Common myeloid progenitor, CD34-positive (primary cell): Measurements from ENCODE around the gene UNCX.

Source experiments
- CTCF ChIA-PET: fragments of 350-600 bp; sonication (Branson Sonifier 250); formaldehyde crosslinking; loops from one replicate; lab custom pipeline; 2021; ENCODE audit warnings: antibody characterized with exemption; lab: Charles Lee
- POLR2A ChIA-PET: fragments of 350-600 bp; sonication (Branson Sonifier 250); formaldehyde crosslinking; loops from one replicate; lab custom pipeline; 2021; ENCODE audit warnings: antibody characterized with exemption; lab: Charles Lee
- DNase-seq, 3 donors: peaks; one replicate each; pipeline versions ENCODE4 v3.0.0 to v3.0.0-alpha.2; 2013
- H3K27ac ChIP-seq, 2 experiments: 1 replicate in 1 of 2; 2 replicates in 1 of 2; pipeline ENCODE4 v1.7.0; 2013; ENCODE audit warnings: inconsistent platforms in 2 of 2, low read length in 2 of 2, mild to moderate bottlenecking in 2 of 2, low read depth in 1 of 2, moderate library complexity in 1 of 2; ENCODE audit not compliant: severe bottlenecking in 2 of 2, insufficient read depth in 1 of 2, poor library complexity in 1 of 2
- H3K27me3 ChIP-seq, 5 experiments: replicated peaks in 2 of 5; 1 replicate in 3 of 5; 2 replicates in 2 of 5; pipeline versions ENCODE4 v1.6.1 to v1.7.0; 2013; ENCODE audit warnings: low read length in 4 of 5, mild to moderate bottlenecking in 2 of 5, moderate library complexity in 2 of 5, inconsistent platforms in 1 of 5; ENCODE audit not compliant: insufficient read depth in 5 of 5, control insufficient read depth in 4 of 5
- H3K36me3 ChIP-seq, 4 experiments: 1 replicate in 2 of 4; 2 replicates in 2 of 4; pipeline versions ENCODE4 v1.6.1 to v1.7.0; 2013; ENCODE audit warnings: low read length in 3 of 4, control low read depth in 1 of 4, mild to moderate bottlenecking in 1 of 4; ENCODE audit not compliant: control insufficient read depth in 4 of 4, insufficient read depth in 4 of 4
- H3K4me1 ChIP-seq, 4 experiments: 1 replicate in 3 of 4; 2 replicates in 1 of 4; pipeline versions ENCODE4 v1.6.1 to v1.7.1; 2013; ENCODE audit warnings: low read length in 3 of 4, mild to moderate bottlenecking in 3 of 4, control low read depth in 1 of 4, inconsistent platforms in 1 of 4, moderate library complexity in 1 of 4; ENCODE audit not compliant: control insufficient read depth in 4 of 4, insufficient read depth in 4 of 4; ENCODE audit errors: control extremely low read depth in 1 of 4
- H3K4me3 ChIP-seq, 7 experiments: 1 replicate in 4 of 7; 2 replicates in 3 of 7; pipeline versions ENCODE4 v1.5.1 to v1.7.0; 2013; ENCODE audit warnings: mild to moderate bottlenecking in 7 of 7, low read length in 6 of 7, moderate library complexity in 6 of 7, inconsistent platforms in 2 of 7, low read depth in 2 of 7, control low read depth in 1 of 7; ENCODE audit not compliant: insufficient read depth in 4 of 7, control insufficient read depth in 1 of 7; ENCODE audit errors: extremely low read depth in 1 of 7
- H3K9me3 ChIP-seq, 5 experiments: 1 replicate in 4 of 5; 2 replicates in 1 of 5; pipeline versions ENCODE4 v1.6.1 to v1.7.1; 2013; ENCODE audit warnings: low read length in 4 of 5, mild to moderate bottlenecking in 2 of 5, inconsistent platforms in 1 of 5, low read depth in 1 of 5, moderate library complexity in 1 of 5; ENCODE audit not compliant: control insufficient read depth in 4 of 5, insufficient read depth in 2 of 5; ENCODE audit errors: control extremely low read depth in 1 of 5
- WGBS: methylation state at CpG from one replicate; pipeline ENCODE4 v1.1.5; 2013; ENCODE audit not compliant: insufficient coverage; 5-methylcytosine and 5-hydroxymethylcytosine counted together

Gene UNCX

DNA sequence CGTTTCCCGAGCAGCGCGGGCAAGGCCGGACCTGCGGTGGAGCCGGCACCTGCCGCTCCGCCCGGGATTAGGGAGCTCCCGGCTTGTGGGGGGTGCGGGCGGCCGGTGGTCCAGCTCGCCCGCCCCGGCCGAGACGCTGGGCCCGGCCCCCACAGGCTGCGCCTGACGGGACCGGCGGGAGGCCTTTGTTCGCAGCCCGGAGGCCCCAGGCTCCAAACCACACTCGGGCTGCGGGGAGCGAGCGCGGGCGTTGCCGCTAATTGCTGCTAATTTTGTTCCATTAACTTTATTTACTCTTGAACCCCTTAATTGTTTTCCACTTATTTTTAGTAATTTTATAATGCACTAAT is 9.6 kb downstream of the UNCX start:
- POLR2A ChIA-PET = no interaction called here
- WGBS = 3% methylated on average over 27 of the region's 33 CpGs

GRCh38 chr7:1242606-1243289 is 10.1 kb downstream of the UNCX start:
- H3K4me1 ChIP-seq = peaks cover 0 to 5% (median 0%) of the 10 kb centered on the region in 4 experiments
- whole genome bisulfite sequencing = 6% methylated on average over 46 of the region's 53 CpGs
- peaks cover 0 to 3% (median 0%) of the 10 kb centered on the region in 5 experiments for H3K9me3 ChIP-seq
- H3K27me3 ChIP-seq = peaks cover 4 to 100% (median 52%) of the 10 kb centered on the region in 5 experiments
- CTCF ChIA-PET = interaction anchor here (1.2 to 5.1 kb wide), 2 partner anchors 18 kb away, joined by 4 to 29 read pairs; no protein-coding TSS in a partner anchor
- no peak for DNase-seq
- H3K36me3 ChIP-seq = no peaks in the 10 kb centered on the region
- H3K27ac ChIP-seq = no peak overlapping the region
- no peak overlapping the region for H3K4me3 ChIP-seq
- POLR2A ChIA-PET = no interaction called here

More for the DNA sequence above, 9.6 kb downstream of the UNCX start:
- no peak overlapping the region for H3K4me3 ChIP-seq
- peaks cover 4 to 100% (median 53%) of the 10 kb centered on the region in 5 experiments for H3K27me3 ChIP-seq
- no peaks in the 10 kb centered on the region for H3K36me3 ChIP-seq
- peaks cover 0 to 3% (median 0%) of the 10 kb centered on the region in 5 experiments for H3K9me3 ChIP-seq
- no peak for DNase-seq
- H3K4me1 ChIP-seq = peaks cover 0 to 2% (median 0%) of the 10 kb centered on the region in 4 experiments
- CTCF ChIA-PET = interaction anchor here (0.9 to 5.1 kb wide), 2 partner anchors 18 to 22 kb away, joined by 3 to 29 read pairs; no protein-coding TSS in a partner anchor
- H3K27ac ChIP-seq = no peak overlapping the region

DNA sequence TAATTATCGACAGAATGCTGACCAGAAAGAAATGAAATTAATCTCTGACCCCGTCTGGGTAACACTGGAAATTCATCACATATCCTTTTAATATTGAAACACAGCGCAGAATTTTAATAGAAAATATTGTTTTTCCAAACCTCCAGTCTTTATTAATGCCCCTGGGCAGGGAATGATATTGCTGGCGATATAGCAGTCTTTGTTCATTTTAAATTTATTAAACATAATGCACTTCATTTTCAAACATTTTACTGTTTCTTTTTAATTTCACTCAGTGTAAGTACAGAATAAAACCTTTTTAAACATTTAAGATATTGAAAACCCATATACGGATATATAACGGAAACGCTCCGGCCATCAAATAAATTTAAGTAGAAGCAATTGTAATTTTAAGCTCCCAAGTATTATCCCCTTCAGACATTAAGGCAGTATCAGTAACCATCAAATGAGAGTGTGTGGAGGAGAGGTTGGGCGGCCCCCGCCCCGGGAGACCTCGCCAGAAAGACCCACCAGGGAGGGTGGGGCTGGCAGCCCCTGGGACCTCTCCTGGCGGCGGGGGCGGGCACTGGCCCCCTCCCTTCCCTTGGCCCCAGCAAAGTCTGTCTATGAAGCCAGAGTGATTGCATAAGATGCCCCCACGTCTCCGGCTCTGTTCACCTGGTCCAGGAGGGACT is 10.8 kb downstream of the UNCX start:
- Histone ChIP-seq H3K27ac (no peak overlapping the region), H3K4me1 (peaks cover 0 to 8% (median 0%) of the 10 kb centered on the region in 4 experiments), H3K27me3 (peaks cover 4 to 100% (median 56%) of the 10 kb centered on the region in 5 experiments), H3K9me3 (peaks cover 0 to 3% (median 0%) of the 10 kb centered on the region in 5 experiments), H3K4me3 (no peak overlapping the region), H3K36me3 (no peaks in the 10 kb centered on the region)
- POLR2A ChIA-PET = no interaction called here
- CTCF ChIA-PET = interaction anchor here (1.2 kb wide), 1 partner anchor 19 kb away, joined by 4 read pairs; no protein-coding TSS in a partner anchor
- WGBS = 9% methylated on average over 7 of the region's 17 CpGs
- no peak for DNase-seq

GRCh38 chr7:1243964-1244416 is 11.3 kb downstream of the UNCX start:
- POLR2A ChIA-PET = no interaction called here
- H3K27ac ChIP-seq = no peak overlapping the region
- peaks cover 0 to 3% (median 0%) of the 10 kb centered on the region in 5 experiments for H3K9me3 ChIP-seq
- no peak overlapping the region for H3K4me3 ChIP-seq
- no peak for DNase-seq
- WGBS = 8% methylated on average over 19 of the region's 24 CpGs
- no peaks in the 10 kb centered on the region for H3K36me3 ChIP-seq
- CTCF ChIA-PET = interaction anchor here (1.2 kb wide), 1 partner anchor 19 kb away, joined by 4 read pairs; no protein-coding TSS in a partner anchor
- H3K27me3 ChIP-seq = peaks cover 4 to 100% (median 58%) of the 10 kb centered on the region in 5 experiments
- H3K4me1 ChIP-seq = peaks cover 0 to 8% (median 0%) of the 10 kb centered on the region in 4 experiments

- H3K36me3 ChIP-seq = no peaks in the 10 kb centered on the region
- no peak for DNase-seq
- ChIA-PET CTCF (interaction anchor here (0.6 to 1.2 kb wide), 8 partner anchors 11 to 168 kb away, joined by 3 to 4 read pairs (median 4); no protein-coding TSS in a partner anchor), POLR2A (no interaction called here)
- H3K27me3 ChIP-seq = peaks cover 4 to 99% (median 49%) of the 10 kb centered on the region in 5 experiments
- H3K27ac ChIP-seq = no peak overlapping the region
- H3K9me3 ChIP-seq = peaks cover 0 to 3% (median 0%) of the 10 kb centered on the region in 5 experiments
- WGBS = 5% methylated on average over 8 of the region's 14 CpGs
- peaks cover 0 to 8% (median 2%) of the 10 kb centered on the region in 4 experiments for H3K4me1 ChIP-seq
- no peak overlapping the region for H3K4me3 ChIP-seq
Measured at GRCh38 chr7:1244700-1245523, 12.2 kb downstream of the UNCX start.

DNA sequence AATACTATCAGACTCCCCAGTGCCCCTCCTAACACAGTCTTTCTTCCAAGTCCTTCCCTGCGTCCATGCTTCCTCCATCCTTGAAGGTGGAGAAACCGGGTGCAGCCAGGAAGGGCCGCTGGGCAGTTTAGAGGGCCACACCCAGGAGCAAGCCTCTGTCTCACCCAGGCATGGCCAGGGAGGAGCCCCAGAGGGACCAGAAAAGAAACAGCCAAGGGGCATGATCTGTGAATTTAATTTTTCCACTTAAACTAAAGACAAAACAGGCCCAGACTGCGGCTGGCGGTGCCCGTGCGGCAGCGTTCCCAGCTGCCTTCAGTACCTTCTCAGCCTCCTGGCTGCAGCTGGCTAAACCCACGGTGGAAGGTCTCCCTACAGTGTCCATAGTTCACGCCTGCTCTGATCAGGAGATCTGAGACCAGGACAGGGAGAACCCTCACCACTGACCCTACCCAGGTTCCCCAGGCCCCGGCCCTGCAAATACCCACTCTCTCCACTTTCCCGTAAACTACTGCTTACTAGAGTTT is 12.9 kb downstream of the UNCX start:
- WGBS = 6% methylated on average over 9 of the region's 12 CpGs
- H3K9me3 ChIP-seq = peaks cover 0 to 3% (median 0%) of the 10 kb centered on the region in 5 experiments
- POLR2A ChIA-PET = no interaction called here

More for the DNA sequence above, 12.9 kb downstream of the UNCX start:
- Histone ChIP-seq H3K36me3 (no peaks in the 10 kb centered on the region), H3K4me1 (peaks cover 0 to 8% (median 2%) of the 10 kb centered on the region in 4 experiments), H3K27ac (no peak overlapping the region), H3K4me3 (no peak overlapping the region), H3K27me3 (peaks cover 4 to 99% (median 53%) of the 10 kb centered on the region in 5 experiments)
- CTCF ChIA-PET = interaction anchor here (0.8 to 1.2 kb wide), 6 partner anchors 11 to 167 kb away, joined by 3 to 4 read pairs (median 4); no protein-coding TSS in a partner anchor
- peak in 1 of 3 donors; percentile 20 for DNase-seq
